ENCODE data around the gene TUBAL3. TPM values are rescaled to one million over a fixed set of nuclear protein-coding genes. Genes with fewer than 3 reads are reported as not detected.
"Not testable (repeated sequence)": the region's sequence is repeated elsewhere in the genome, so short reads cannot be mapped to it uniquely, and the experiment has no call there.

The TUBAL3 gene
- polyA plus RNA-seq, 4 donors: 11.4 to 97.7 (median 56.9) TPM

GRCh38 chr10:5381187-5381586 is 23.4 kb downstream of the TUBAL3 start:
- Histone ChIP-seq H3K36me3 (ENCODE audit: control insufficient read depth in 3 of 3, insufficient read depth in 2 of 3, low read depth in 1 of 3, low read length in 3 of 3) (peaks cover 0 to 4% (median 0%) of the 10 kb centered on the region in 3 donors), H3K27ac (ENCODE audit: low read depth in 1 of 3, low read length in 2 of 3) (no peak overlapping the region), H3K4me1 (ENCODE audit: control insufficient read depth in 3 of 3, insufficient read depth in 2 of 3, low read depth in 1 of 3, low read length in 2 of 3) (no peaks in the 10 kb centered on the region), H3K4me3 (ENCODE audit: low read depth in 1 of 3, low read length in 3 of 3) (no peak overlapping the region), H3K27me3 (ENCODE audit: control insufficient read depth in 3 of 3, insufficient read depth in 3 of 3, low read length in 3 of 3) (no peaks in the 10 kb centered on the region), H3K9me3 (ENCODE audit: control insufficient read depth in 2 of 2, insufficient read depth in 1 of 2, low read depth in 1 of 2, low read length in 1 of 2) (no peaks in the 10 kb centered on the region)
- 83 to 96% (median 94%) methylated on average over 2 of the region's 2 CpGs for WGBS, 3 donors
- FAIRE-seq (no peak), DNase-seq (no peak)

- not testable (repeated sequence) for H3K27me3 ChIP-seq (ENCODE audit: control insufficient read depth in 3 of 3, insufficient read depth in 3 of 3, low read length in 3 of 3)
These were observed 24.2 kb downstream of the TUBAL3 start for GRCh38 chr10:5380395-5380794.

GRCh38 chr10:5379202-5379601 is 25.4 kb downstream of the TUBAL3 start:
- not testable (repeated sequence) for H3K27me3 ChIP-seq (ENCODE audit: control insufficient read depth in 3 of 3, insufficient read depth in 3 of 3, low read length in 3 of 3); DNase-seq; FAIRE-seq; H3K36me3 ChIP-seq (ENCODE audit: control insufficient read depth in 3 of 3, insufficient read depth in 2 of 3, low read depth in 1 of 3, low read length in 3 of 3); H3K4me3 ChIP-seq (ENCODE audit: low read depth in 1 of 3, low read length in 3 of 3); H3K27ac ChIP-seq (ENCODE audit: low read depth in 1 of 3, low read length in 2 of 3); H3K9me3 ChIP-seq (ENCODE audit: control insufficient read depth in 2 of 2, insufficient read depth in 1 of 2, low read depth in 1 of 2, low read length in 1 of 2); H3K4me1 ChIP-seq (ENCODE audit: control insufficient read depth in 3 of 3, insufficient read depth in 2 of 3, low read depth in 1 of 3, low read length in 2 of 3)
- 93 to 95% (median 95%) methylated on average over 5 of the region's 5 CpGs for WGBS, 3 donors

More at GRCh38 chr10:5380395-5380794, 24.2 kb downstream of the TUBAL3 start:
- DNase-seq; H3K4me3 ChIP-seq (ENCODE audit: low read depth in 1 of 3, low read length in 3 of 3); H3K4me1 ChIP-seq (ENCODE audit: control insufficient read depth in 3 of 3, insufficient read depth in 2 of 3, low read depth in 1 of 3, low read length in 2 of 3); H3K9me3 ChIP-seq (ENCODE audit: control insufficient read depth in 2 of 2, insufficient read depth in 1 of 2, low read depth in 1 of 2, low read length in 1 of 2); H3K27ac ChIP-seq (ENCODE audit: low read depth in 1 of 3, low read length in 2 of 3); FAIRE-seq; H3K36me3 ChIP-seq (ENCODE audit: control insufficient read depth in 3 of 3, insufficient read depth in 2 of 3, low read depth in 1 of 3, low read length in 3 of 3): not testable (repeated sequence)
- WGBS, 3 donors: 82 to 87% (median 82%) methylated on average over 12 of the region's 12 CpGs

GRCh38 chr10:5376450-5376849 is 28.2 kb downstream of the TUBAL3 start:
- no peak overlapping the region for H3K4me3 ChIP-seq (ENCODE audit: low read depth in 1 of 3, low read length in 3 of 3)
- no peak overlapping the region for H3K27ac ChIP-seq (ENCODE audit: low read depth in 1 of 3, low read length in 2 of 3)
- no peaks in the 10 kb centered on the region for H3K36me3 ChIP-seq (ENCODE audit: control insufficient read depth in 3 of 3, insufficient read depth in 2 of 3, low read depth in 1 of 3, low read length in 3 of 3)
- WGBS, 3 donors: 60 to 85% (median 70%) methylated on average over 4 of the region's 4 CpGs
- FAIRE-seq (no peak), DNase-seq (no peak)
- H3K4me1 ChIP-seq (ENCODE audit: control insufficient read depth in 3 of 3, insufficient read depth in 2 of 3, low read depth in 1 of 3, low read length in 2 of 3): no peaks in the 10 kb centered on the region
- H3K9me3 ChIP-seq (ENCODE audit: control insufficient read depth in 2 of 2, insufficient read depth in 1 of 2, low read depth in 1 of 2, low read length in 1 of 2): no peaks in the 10 kb centered on the region
- H3K27me3 ChIP-seq (ENCODE audit: control insufficient read depth in 3 of 3, insufficient read depth in 3 of 3, low read length in 3 of 3): no peaks in the 10 kb centered on the region

DNA sequence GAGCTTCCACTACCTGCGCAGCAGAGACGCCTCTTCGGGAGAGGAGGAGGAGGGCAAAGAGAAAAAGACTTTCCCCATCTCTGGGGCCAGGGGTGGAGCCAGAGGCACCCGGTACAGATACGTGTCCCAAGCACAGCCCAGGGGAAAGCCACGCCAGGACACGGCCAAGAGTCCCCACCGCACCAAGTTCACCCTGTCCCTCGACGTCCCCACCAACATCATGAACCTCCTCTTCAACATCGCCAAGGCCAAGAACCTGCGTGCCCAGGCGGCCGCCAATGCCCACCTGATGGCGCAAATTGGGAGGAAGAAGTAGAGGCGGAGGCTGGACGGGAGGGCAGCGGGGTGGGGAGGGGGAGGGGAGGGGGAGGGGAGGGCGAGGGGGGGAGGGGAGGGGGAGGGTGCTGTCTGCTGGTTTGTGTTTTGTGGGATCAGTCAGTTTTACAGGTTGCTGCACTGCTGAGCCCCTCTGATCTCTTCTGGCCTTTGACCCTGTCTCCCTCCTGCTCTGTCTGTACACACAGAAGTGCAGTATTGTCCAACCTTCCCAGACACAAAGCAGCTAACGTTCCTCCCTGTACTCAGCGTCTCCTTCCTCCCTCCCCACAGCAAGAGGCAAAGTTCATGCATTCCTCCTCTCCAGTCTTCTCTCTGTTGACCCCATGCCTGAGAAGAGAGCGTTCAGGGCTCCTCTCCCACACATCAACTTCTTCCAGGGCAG is 30.6 kb downstream of the TUBAL3 start:
- Histone ChIP-seq H3K27me3 (ENCODE audit: control insufficient read depth in 3 of 3, insufficient read depth in 3 of 3, low read length in 3 of 3) (no peaks in the 10 kb centered on the region), H3K27ac (ENCODE audit: low read depth in 1 of 3, low read length in 2 of 3) (no peak overlapping the region), H3K36me3 (ENCODE audit: control insufficient read depth in 3 of 3, insufficient read depth in 2 of 3, low read depth in 1 of 3, low read length in 3 of 3) (no peaks in the 10 kb centered on the region), H3K9me3 (ENCODE audit: control insufficient read depth in 2 of 2, insufficient read depth in 1 of 2, low read depth in 1 of 2, low read length in 1 of 2) (no peaks in the 10 kb centered on the region), H3K4me3 (ENCODE audit: low read depth in 1 of 3, low read length in 3 of 3) (no peak overlapping the region), H3K4me1 (ENCODE audit: control insufficient read depth in 3 of 3, insufficient read depth in 2 of 3, low read depth in 1 of 3, low read length in 2 of 3) (no peaks in the 10 kb centered on the region)
- 75 to 80% (median 79%) methylated on average over 17 to 18 of the region's 22 CpGs for WGBS, 3 donors
- no peak for FAIRE-seq
- DNase-seq: peak in 1 of 2 donors; percentile 13

DNA sequence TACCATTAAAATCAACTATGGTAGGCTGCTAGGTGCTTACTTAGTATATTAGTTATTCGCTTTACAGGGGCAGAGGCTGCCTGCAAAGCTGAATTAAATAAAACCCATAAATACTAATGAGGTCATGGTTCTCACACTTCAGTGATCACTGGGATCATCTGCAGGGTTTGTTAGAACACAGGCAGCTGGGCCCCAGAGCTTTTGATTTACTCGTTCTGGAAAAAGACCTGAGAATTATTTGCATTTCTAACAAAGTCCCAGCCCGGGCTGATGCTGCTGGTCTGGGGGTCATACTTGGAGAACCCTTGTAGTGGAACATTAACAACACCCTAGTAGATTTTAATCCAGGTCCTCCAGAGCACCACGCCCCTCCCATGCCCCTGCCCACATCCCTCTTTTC is 31.3 kb downstream of the TUBAL3 start:
- Histone ChIP-seq H3K36me3 (ENCODE audit: control insufficient read depth in 3 of 3, insufficient read depth in 2 of 3, low read depth in 1 of 3, low read length in 3 of 3) (no peaks in the 10 kb centered on the region), H3K27ac (ENCODE audit: low read depth in 1 of 3, low read length in 2 of 3) (no peak overlapping the region), H3K27me3 (ENCODE audit: control insufficient read depth in 3 of 3, insufficient read depth in 3 of 3, low read length in 3 of 3) (no peaks in the 10 kb centered on the region), H3K9me3 (ENCODE audit: control insufficient read depth in 2 of 2, insufficient read depth in 1 of 2, low read depth in 1 of 2, low read length in 1 of 2) (no peaks in the 10 kb centered on the region), H3K4me3 (ENCODE audit: low read depth in 1 of 3, low read length in 3 of 3) (no peak overlapping the region), H3K4me1 (ENCODE audit: control insufficient read depth in 3 of 3, insufficient read depth in 2 of 3, low read depth in 1 of 3, low read length in 2 of 3) (no peaks in the 10 kb centered on the region)
- no peak for FAIRE-seq
- no peak for DNase-seq
- 73 to 80% (median 79%) methylated on average over 4 of the region's 4 CpGs for WGBS, 3 donors

GRCh38 chr10:5370493-5371352 is 33.9 kb downstream of the TUBAL3 start:
- Histone ChIP-seq H3K4me3 (ENCODE audit: low read depth in 1 of 3, low read length in 3 of 3) (no peak overlapping the region), H3K27ac (ENCODE audit: low read depth in 1 of 3, low read length in 2 of 3) (no peak overlapping the region), H3K27me3 (ENCODE audit: control insufficient read depth in 3 of 3, insufficient read depth in 3 of 3, low read length in 3 of 3) (peaks cover 0 to 14% (median 3%) of the 10 kb centered on the region in 3 donors), H3K4me1 (ENCODE audit: control insufficient read depth in 3 of 3, insufficient read depth in 2 of 3, low read depth in 1 of 3, low read length in 2 of 3) (no peaks in the 10 kb centered on the region), H3K36me3 (ENCODE audit: control insufficient read depth in 3 of 3, insufficient read depth in 2 of 3, low read depth in 1 of 3, low read length in 3 of 3) (no peaks in the 10 kb centered on the region), H3K9me3 (ENCODE audit: control insufficient read depth in 2 of 2, insufficient read depth in 1 of 2, low read depth in 1 of 2, low read length in 1 of 2) (no peaks in the 10 kb centered on the region)
- FAIRE-seq (no peak), DNase-seq (no peak)
- 80 to 92% (median 91%) methylated on average over 28 of the region's 28 CpGs for WGBS, 3 donors

DNA sequence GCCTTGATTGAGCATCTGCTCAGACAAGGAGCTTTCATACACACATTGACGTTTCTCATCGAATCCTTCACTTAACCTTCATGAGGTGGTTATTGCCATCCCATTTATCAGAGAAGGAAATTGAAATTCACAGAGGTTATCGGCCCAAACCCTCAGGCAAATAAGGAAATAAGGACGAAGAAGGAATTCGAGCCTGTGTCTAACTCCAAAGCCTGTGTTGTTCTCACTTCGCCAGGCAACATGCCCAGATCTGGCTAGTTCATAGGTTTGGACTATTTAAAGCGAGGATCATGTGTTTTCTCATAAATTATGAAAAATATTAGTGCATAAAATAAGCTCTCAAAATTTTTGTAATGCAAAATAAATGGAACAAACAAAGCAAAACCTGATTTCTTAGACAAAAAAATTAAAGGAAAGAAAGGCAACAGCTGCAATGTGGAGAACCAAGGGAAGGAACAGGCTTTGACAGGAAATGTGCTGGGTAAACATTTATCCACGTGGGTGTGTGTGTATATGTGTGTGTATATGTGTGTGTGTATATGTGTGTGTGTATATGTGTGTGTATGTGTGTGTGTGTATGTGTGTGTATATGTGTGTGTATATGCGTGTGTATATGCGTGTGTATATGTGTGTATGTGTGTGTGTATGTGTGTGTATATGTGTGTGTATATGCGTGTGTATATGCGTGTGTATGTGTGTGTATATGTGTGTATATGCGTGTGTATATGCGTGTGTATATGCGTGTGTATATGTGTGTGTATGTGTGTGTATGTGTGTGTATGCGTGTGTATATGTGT is 35.1 kb downstream of the TUBAL3 start:
- DNase-seq (no peak), FAIRE-seq (no peak)
- no peaks in the 10 kb centered on the region for H3K9me3 ChIP-seq (ENCODE audit: control insufficient read depth in 2 of 2, insufficient read depth in 1 of 2, low read depth in 1 of 2, low read length in 1 of 2)
- H3K36me3 ChIP-seq (ENCODE audit: control insufficient read depth in 3 of 3, insufficient read depth in 2 of 3, low read depth in 1 of 3, low read length in 3 of 3): no peaks in the 10 kb centered on the region
- peaks cover 0 to 25% (median 3%) of the 10 kb centered on the region in 3 donors for H3K27me3 ChIP-seq (ENCODE audit: control insufficient read depth in 3 of 3, insufficient read depth in 3 of 3, low read length in 3 of 3)
- no peak overlapping the region for H3K27ac ChIP-seq (ENCODE audit: low read depth in 1 of 3, low read length in 2 of 3)
- 63 to 68% (median 66%) methylated on average over 16 of the region's 16 CpGs for WGBS, 3 donors
- peaks cover 0 to 2% (median 0%) of the 10 kb centered on the region in 3 donors for H3K4me1 ChIP-seq (ENCODE audit: control insufficient read depth in 3 of 3, insufficient read depth in 2 of 3, low read depth in 1 of 3, low read length in 2 of 3)
- H3K4me3 ChIP-seq (ENCODE audit: low read depth in 1 of 3, low read length in 3 of 3): no peak overlapping the region
